Mesodermal cell (in vitro differentiated cells): Measurements from ENCODE around the gene C19orf47.

Source experiments
- H3K27ac ChIP-seq: 2 replicates; pipeline ENCODE4 v1.7.0; 2013; ENCODE audit warnings: mild to moderate bottlenecking, low read depth, low read length, moderate library complexity; ENCODE audit not compliant: severe bottlenecking
- H3K36me3 ChIP-seq: 2 replicates; pipeline ENCODE4 v1.7.1; 2013; ENCODE audit warnings: mild to moderate bottlenecking, low read length, moderate library complexity; ENCODE audit not compliant: control insufficient read depth, insufficient read depth
- H3K4me1 ChIP-seq: one replicate; pipeline ENCODE4 v1.7.1; 2013; ENCODE audit warnings: mild to moderate bottlenecking, low read length; ENCODE audit not compliant: insufficient read depth, control insufficient read depth, poor library complexity, severe bottlenecking
- H3K4me3 ChIP-seq: 2 replicates; pipeline ENCODE4 v1.7.0; 2013; ENCODE audit warnings: low read length, control low read depth, mild to moderate bottlenecking; ENCODE audit not compliant: insufficient read depth, poor library complexity, severe bottlenecking; ENCODE audit errors: extremely low read depth
- H3K9me3 ChIP-seq: 2 replicates; pipeline ENCODE4 v1.7.1; 2013; ENCODE audit warnings: mild to moderate bottlenecking, low read length, moderate library complexity; ENCODE audit not compliant: control insufficient read depth
- WGBS, 2 experiments: methylation state at CpG; one replicate each; pipeline ENCODE4 v1.1.5; 2013; ENCODE audit warnings: missing lambda C conversion rate in 2 of 2; ENCODE audit not compliant: insufficient coverage in 2 of 2; 5-methylcytosine and 5-hydroxymethylcytosine counted together

Gene C19orf47

DNA sequence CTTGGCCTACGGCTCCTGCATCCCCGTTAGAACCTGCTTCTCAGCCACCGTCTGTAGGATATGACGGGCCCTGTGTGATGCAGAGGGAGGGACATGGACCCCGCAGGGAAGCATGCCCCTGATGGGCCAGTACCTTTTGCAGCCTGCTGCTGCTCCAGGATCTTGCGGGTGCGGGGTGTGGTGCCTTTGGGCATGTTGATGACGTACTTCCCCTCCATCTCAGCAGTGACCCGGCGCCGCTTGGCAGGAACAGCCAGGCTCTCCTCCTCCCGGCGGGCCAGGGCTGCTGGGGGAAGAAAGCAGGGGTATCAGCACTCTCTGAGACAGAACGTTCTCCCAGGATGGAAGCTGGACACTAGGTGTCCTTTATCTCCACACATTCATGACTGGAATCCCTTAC lies 22.0 kb downstream of the C19orf47 start:
- Histone ChIP-seq H3K27ac (no peak overlapping the region), H3K36me3 (peaks cover 81% of the 10 kb centered on the region), H3K9me3 (no peaks in the 10 kb centered on the region), H3K4me3 (no peak overlapping the region), H3K4me1 (no peaks in the 10 kb centered on the region)
- 92 to 94% methylated on average over 11 to 13 of the region's 14 CpGs for WGBS, 2 experiments

GRCh38 chr19:40323705-40324104 lies 24.5 kb downstream of the C19orf47 start:
- WGBS, 2 experiments = 90 to 100% methylated on average over 3 to 5 of the region's 13 CpGs
- Histone ChIP-seq H3K4me3 (no peak overlapping the region), H3K4me1 (no peaks in the 10 kb centered on the region), H3K36me3 (peaks cover 86% of the 10 kb centered on the region), H3K9me3 (no peaks in the 10 kb centered on the region), H3K27ac (no peak overlapping the region)

DNA sequence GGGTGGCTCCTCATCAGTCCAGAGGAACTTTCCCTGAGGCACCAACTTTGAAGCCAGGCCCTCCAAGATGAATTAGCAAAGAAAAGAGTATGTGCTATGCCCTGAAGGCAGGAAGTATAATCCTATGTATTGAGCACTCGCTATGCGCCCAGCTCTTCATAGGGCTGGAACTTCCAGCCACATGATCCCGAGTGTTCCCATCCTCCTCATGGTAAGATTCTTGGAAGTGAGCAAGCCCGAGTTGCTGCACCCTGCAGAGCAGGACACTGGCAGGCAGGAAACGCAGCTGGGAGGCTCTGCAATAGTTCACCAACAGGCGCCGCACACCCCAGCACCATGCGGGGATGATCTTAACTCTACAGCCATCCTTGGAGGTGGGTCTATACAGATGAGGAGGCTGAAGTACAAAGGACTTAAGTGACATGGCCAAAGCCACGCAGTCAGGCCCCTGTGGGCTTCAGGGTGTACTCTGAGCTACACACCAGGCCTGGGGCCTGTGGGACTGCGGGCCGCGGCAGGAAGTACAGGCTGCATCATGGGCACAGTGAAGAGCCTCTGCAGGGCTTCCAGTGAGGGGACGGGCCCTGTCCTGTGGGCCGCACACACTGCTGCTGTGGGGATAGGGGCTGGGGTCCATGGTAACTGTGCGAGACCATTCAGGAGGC lies 25.1 kb downstream of the C19orf47 start:
- Histone ChIP-seq H3K36me3 (peaks cover 86% of the 10 kb centered on the region), H3K27ac (no peak overlapping the region), H3K9me3 (no peaks in the 10 kb centered on the region), H3K4me3 (no peak overlapping the region), H3K4me1 (no peaks in the 10 kb centered on the region)
- 95 to 96% methylated on average over 14 to 15 of the region's 15 CpGs for WGBS, 2 experiments

GRCh38 chr19:40322271-40322610 lies 26.0 kb downstream of the C19orf47 start:
- H3K9me3 ChIP-seq = no peaks in the 10 kb centered on the region
- H3K36me3 ChIP-seq = peaks cover 80% of the 10 kb centered on the region

GRCh38 chr19:40321566-40322270 lies 26.5 kb downstream of the C19orf47 start:
- Histone ChIP-seq H3K36me3 (peaks cover 83% of the 10 kb centered on the region), H3K4me3 (no peak overlapping the region), H3K9me3 (no peaks in the 10 kb centered on the region), H3K4me1 (no peaks in the 10 kb centered on the region), H3K27ac (no peak overlapping the region)
- whole genome bisulfite sequencing, 2 experiments = 96 to 98% methylated on average over 26 to 27 of the region's 27 CpGs

More at GRCh38 chr19:40322271-40322610, 26.0 kb downstream of the C19orf47 start:
- 93 to 98% methylated on average over 6 of the region's 7 CpGs for WGBS, 2 experiments
- H3K4me1 ChIP-seq = no peaks in the 10 kb centered on the region
- H3K27ac ChIP-seq = no peak overlapping the region
- no peak overlapping the region for H3K4me3 ChIP-seq

DNA sequence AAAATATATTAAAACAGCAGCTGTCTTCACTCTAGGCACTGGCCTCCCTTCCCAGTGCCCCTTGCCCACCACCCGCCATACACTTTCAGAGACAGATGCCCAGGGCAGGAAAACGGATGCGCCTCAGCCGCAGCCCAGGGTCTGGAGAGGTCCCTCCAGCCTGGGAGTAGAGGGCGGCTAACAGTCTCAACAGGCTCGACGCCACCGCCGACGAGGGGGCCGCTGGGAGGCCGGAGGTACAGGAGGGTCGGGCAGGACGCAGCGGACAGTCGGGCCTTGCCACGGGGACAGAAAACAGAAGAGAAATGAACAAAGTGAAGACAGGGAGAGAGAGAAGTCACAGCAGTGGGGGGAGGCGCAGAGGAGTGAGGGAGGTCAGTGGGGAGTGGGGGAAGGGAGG lies 27.1 kb downstream of the C19orf47 start:
- 97 to 98% methylated on average over 10 to 16 of the region's 18 CpGs for WGBS, 2 experiments
- peaks cover 77% of the 10 kb centered on the region for H3K36me3 ChIP-seq

GRCh38 chr19:40320558-40320935 lies 27.6 kb downstream of the C19orf47 start:
- no peaks in the 10 kb centered on the region for H3K9me3 ChIP-seq
- no peak overlapping the region for H3K27ac ChIP-seq
- H3K4me1 ChIP-seq = no peaks in the 10 kb centered on the region
- no peak overlapping the region for H3K4me3 ChIP-seq
- 89 to 97% methylated on average over 4 to 7 of the region's 7 CpGs for whole genome bisulfite sequencing, 2 experiments
- H3K36me3 ChIP-seq = peaks cover 74% of the 10 kb centered on the region

More for the DNA sequence above, 27.1 kb downstream of the C19orf47 start:
- Histone ChIP-seq H3K9me3 (no peaks in the 10 kb centered on the region), H3K4me1 (no peaks in the 10 kb centered on the region), H3K4me3 (no peak overlapping the region), H3K27ac (no peak overlapping the region)

DNA sequence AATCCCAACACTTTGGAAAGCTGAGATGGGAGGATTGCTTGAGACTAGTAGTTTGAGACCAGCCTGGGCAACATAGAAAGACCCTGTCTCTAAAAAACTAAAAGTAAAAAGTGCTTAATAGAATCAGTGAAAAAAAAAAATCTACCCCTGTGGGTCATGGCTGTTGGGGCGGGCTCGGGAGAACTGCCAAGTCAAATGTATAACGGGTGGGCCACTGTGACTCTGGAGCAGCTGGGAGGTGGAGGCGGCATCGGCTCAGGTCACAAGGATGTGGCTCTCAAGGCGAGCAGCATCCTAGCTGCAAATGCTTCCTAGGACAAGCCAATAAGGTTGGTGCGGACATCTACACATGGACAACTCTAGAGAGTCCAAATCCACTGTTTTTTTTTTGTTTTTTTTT lies 30.9 kb downstream of the C19orf47 start:
- no peaks in the 10 kb centered on the region for H3K4me1 ChIP-seq
- 90 to 95% methylated on average over 7 of the region's 7 CpGs for WGBS, 2 experiments
- H3K9me3 ChIP-seq = no peaks in the 10 kb centered on the region
- no peak overlapping the region for H3K4me3 ChIP-seq
- H3K27ac ChIP-seq = no peak overlapping the region
- H3K36me3 ChIP-seq = peaks cover 44% of the 10 kb centered on the region

DNA sequence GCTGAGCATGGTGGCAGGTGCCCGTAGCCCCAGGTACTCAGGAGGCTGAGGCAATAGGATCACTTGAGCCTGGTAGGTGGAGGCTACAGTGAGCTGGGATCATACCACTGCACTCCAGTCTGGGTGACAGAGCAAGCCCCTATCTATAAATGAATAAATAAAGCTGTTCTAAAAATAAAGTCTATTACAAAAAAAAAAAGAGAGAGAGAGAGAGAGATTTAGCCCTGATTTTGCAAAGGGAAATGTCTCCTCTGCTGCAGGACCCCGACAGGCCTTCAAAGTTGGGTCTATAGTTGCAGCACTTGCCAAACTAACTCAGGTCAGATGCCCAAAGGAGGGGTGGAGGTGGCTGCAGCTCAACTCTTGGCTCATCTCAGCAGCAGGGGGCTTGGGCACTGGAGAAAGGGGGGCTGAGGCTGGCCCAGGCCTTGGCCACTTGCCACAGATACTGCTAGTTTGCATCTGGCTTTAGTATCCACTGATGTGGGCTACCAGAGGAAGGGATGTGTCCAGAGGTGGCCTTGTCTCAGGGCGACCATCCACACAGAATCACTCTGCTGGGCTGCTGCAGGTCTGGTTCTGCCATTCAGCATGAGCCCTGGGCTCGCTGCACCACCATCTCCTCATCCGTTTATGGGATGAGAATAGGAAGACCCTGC lies 32.3 kb downstream of the C19orf47 start:
- H3K4me3 ChIP-seq = no peak overlapping the region
- no peaks in the 10 kb centered on the region for H3K9me3 ChIP-seq
- H3K27ac ChIP-seq = no peak overlapping the region
- WGBS, 2 experiments = 91% methylated on average over 4 of the region's 5 CpGs
- no peaks in the 10 kb centered on the region for H3K4me1 ChIP-seq
- peaks cover 30% of the 10 kb centered on the region for H3K36me3 ChIP-seq

GRCh38 chr19:40314656-40315055 lies 33.5 kb downstream of the C19orf47 start:
- 80 to 90% methylated on average over 2 of the region's 2 CpGs for WGBS, 2 experiments
- H3K4me1 ChIP-seq = no peaks in the 10 kb centered on the region

More at GRCh38 chr19:40314656-40315055, 33.5 kb downstream of the C19orf47 start:
- H3K36me3 ChIP-seq = peaks cover 18% of the 10 kb centered on the region
- no peak overlapping the region for H3K4me3 ChIP-seq
- no peaks in the 10 kb centered on the region for H3K9me3 ChIP-seq
- H3K27ac ChIP-seq = no peak overlapping the region
